ENCODE measurements around the gene TMEM63C. TPM values are rescaled to one million over a fixed set of nuclear protein-coding genes. Genes with fewer than 3 reads are reported as not detected.

TMEM63C gene
- total RNA-seq, 1 experiment from 2014 or later = 5.7 TPM

DNA sequence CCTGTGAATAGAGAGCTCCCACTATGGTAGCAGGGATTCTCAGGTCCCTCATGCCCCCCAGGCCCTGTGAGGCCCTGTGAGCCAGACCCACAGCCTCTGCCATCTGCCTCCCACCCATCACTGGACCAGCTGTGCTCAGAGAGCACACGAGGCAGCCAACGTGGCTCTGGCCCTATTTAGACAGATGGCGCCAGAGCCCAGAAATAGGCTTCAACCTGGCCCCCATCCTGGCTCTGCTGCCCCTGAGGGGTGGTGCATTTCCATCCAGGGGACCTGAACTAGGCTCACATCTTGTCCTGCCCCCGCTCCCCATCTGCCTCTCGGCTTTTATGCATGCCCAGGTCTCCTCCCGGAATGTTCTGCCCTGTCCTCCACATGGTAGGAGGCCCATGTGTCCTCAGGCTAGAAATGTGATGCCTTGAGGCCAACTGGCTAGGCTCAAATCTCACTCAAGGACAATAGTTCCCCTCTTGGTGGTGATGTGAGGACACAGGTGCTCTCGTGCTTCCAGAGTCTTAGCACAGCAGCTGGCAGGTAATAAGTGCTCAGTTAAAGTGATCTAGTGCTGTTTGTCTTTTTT lies 18.9 kb downstream of the TMEM63C start:
- H3K4me1 ChIP-seq (ENCODE audit: control insufficient read depth in 1 of 2, insufficient read depth in 2 of 2, low read length in 2 of 2) = no peaks in the 10 kb centered on the region
- H3K36me3 ChIP-seq (ENCODE audit: control insufficient read depth in 1 of 2, insufficient read depth in 2 of 2, low read length in 2 of 2) = no peaks in the 10 kb centered on the region
- no peaks in the 10 kb centered on the region for H3K27me3 ChIP-seq (ENCODE audit: insufficient read depth, low read length)
- no peaks in the 10 kb centered on the region for H4K20me1 ChIP-seq (ENCODE audit: insufficient read depth)
- BruUV-seq (replicated peaks) = no TSS peak
- H3K4me3 ChIP-seq (replicated peaks in 1 of 2; ENCODE audit: low read depth in 1 of 2, low read length in 2 of 2) = no peak overlapping the region
- POLR2A ChIA-PET = interaction anchor here (0.7 kb wide), 1 partner anchor 133 kb away, joined by 3 read pairs; no protein-coding TSS in a partner anchor
- H3K9ac ChIP-seq (ENCODE audit: low read length) = no peak overlapping the region
- CTCF ChIA-PET = no interaction called here
- no peaks in the 10 kb centered on the region for H3K79me2 ChIP-seq (ENCODE audit: insufficient read depth, low read length)
- no peaks in the 10 kb centered on the region for H3K9me2 ChIP-seq (ENCODE audit: insufficient read depth)
- no peaks in the 10 kb centered on the region for H3K9me3 ChIP-seq (ENCODE audit: control insufficient read depth in 1 of 2, insufficient read depth in 1 of 2, low read depth in 1 of 2, low read length in 2 of 2)
- intact Hi-C loops (cut with micrococcal nuclease) = no loop called here
- DNase-seq (ENCODE audit: low read depth, low spot score) (no peak), ATAC-seq (no peak)
- H3K27ac ChIP-seq (ENCODE audit: low read depth, low read length) = no peak overlapping the region
- no peak overlapping the region for H2AFZ ChIP-seq (ENCODE audit: low read depth, low read length, poor library complexity, severe bottlenecking)
- H3K4me2 ChIP-seq (ENCODE audit: low read length) = no peak overlapping the region
- TF ChIP-seq EZH2phosphoT487 (IDR thresholded peaks at IDR 0.05; ENCODE audit: borderline replicate concordance) (no peak), EGR1 (IDR thresholded peaks at IDR 0.05; ENCODE audit: low read depth) (no peak), JUND (IDR thresholded peaks at IDR 0.05) (no peak), SRF (IDR thresholded peaks at IDR 0.05; ENCODE audit: low read depth) (no peak), RAD21 (IDR thresholded peaks at IDR 0.05; ENCODE audit: low read depth) (no peak), YY1 (IDR thresholded peaks at IDR 0.05; ENCODE audit: extremely low read depth, insufficient replicate concordance, low read depth, low read length) (no peak), SP1 (IDR thresholded peaks at IDR 0.05; ENCODE audit: low read depth) (no peak), POLR2A (IDR thresholded peaks at IDR 0.05; ENCODE audit: borderline replicate concordance, extremely low read depth, insufficient read depth, insufficient read length) (no peak), FOSL1 (IDR thresholded peaks at IDR 0.05; ENCODE audit: low read depth) (no peak)
- TF ChIP-seq, protein P1, sequence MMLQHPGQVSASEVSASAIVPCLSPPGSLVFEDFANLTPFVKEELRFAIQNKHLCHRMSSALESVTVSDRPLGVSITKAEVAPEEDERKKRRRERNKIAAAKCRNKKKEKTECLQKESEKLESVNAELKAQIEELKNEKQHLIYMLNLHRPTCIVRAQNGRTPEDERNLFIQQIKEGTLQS (IDR thresholded peaks at IDR 0.05) = no peak
- TF ChIP-seq, protein P2, sequence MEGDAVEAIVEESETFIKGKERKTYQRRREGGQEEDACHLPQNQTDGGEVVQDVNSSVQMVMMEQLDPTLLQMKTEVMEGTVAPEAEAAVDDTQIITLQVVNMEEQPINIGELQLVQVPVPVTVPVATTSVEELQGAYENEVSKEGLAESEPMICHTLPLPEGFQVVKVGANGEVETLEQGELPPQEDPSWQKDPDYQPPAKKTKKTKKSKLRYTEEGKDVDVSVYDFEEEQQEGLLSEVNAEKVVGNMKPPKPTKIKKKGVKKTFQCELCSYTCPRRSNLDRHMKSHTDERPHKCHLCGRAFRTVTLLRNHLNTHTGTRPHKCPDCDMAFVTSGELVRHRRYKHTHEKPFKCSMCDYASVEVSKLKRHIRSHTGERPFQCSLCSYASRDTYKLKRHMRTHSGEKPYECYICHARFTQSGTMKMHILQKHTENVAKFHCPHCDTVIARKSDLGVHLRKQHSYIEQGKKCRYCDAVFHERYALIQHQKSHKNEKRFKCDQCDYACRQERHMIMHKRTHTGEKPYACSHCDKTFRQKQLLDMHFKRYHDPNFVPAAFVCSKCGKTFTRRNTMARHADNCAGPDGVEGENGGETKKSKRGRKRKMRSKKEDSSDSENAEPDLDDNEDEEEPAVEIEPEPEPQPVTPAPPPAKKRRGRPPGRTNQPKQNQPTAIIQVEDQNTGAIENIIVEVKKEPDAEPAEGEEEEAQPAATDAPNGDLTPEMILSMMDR (IDR thresholded peaks at IDR 0.05 in 2 of 3, conservative IDR thresholded peaks at IDR 0.05 in 1 of 3; ENCODE audit: borderline replicate concordance in 1 of 3, insufficient read depth in 1 of 3, low read depth in 2 of 3, low read length in 2 of 3) = no peak
- TF ChIP-seq, protein P3, sequence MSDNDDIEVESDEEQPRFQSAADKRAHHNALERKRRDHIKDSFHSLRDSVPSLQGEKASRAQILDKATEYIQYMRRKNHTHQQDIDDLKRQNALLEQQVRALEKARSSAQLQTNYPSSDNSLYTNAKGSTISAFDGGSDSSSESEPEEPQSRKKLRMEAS (IDR thresholded peaks at IDR 0.05) = no peak
- RAD21 ChIA-PET (ENCODE audit: low non-redundant PET in 1 of 2, low total read pairs in 2 of 2, uncharacterized antibody in 2 of 2, unreplicated experiment in 2 of 2) = no interaction called here

Data from HCT116 (cell line).